Mesenteric fat pad (tissue), 1 donor: ENCODE results near the gene NME1. TPM values are rescaled to one million over a fixed set of nuclear protein-coding genes. Genes with fewer than 3 reads are reported as not detected.

Experiments
- DNase-seq: peaks from one replicate; pipeline ENCODE4 v3.0.0-alpha.2; 2020; ENCODE audit warnings: low spot score
- total RNA-seq: library from RNA; stranded (reverse); fragmentation: NEBNext Ultra II Directional; extraction: Animal tissue kit (Norgen Biotek cat#: 25700); gene quantifications from one replicate; pipeline ENCODE4 v1.2.1, GENCODE V29; 2021
- donor health status: DM: yes; HTN: yes; CAD: no.

The NME1 gene
- total RNA-seq, 1 donor from 2014 or later, result 118 TPM

GRCh38 chr17:51189162-51189561, 35.8 kb downstream of the NME1 start:
- DNase-seq, result no peak

GRCh38 chr17:51189628-51190027, 36.3 kb downstream of the NME1 start:
- DNase-seq, result no peak

- no peak for DNase-seq
Observed at GRCh38 chr17:51191895-51192294, 38.5 kb downstream of the NME1 start.

GRCh38 chr17:51197754-51198153, 44.4 kb downstream of the NME1 start:
- DNase-seq, result no peak

- no peak for DNase-seq
Observed at GRCh38 chr17:51200295-51200694, 46.9 kb downstream of the NME1 start.

- DNase-seq, result no peak
Observed at GRCh38 chr17:51200846-51201245, 47.5 kb downstream of the NME1 start.

GRCh38 chr17:51203838-51204237, 50.5 kb downstream of the NME1 start:
- DNase-seq, result no peak

Other genes with a start within 250 kb of the NME1 start
- gene SPAG9, start 32.7 kb upstream of the NME1 start, total RNA-seq, result 99.6 TPM
- gene NME2, start 12.9 kb downstream of the NME1 start, total RNA-seq, result 508 TPM
- 9.3 TPM for gene MBTD1, start 106.5 kb downstream of the NME1 start, total RNA-seq
- 21.5 TPM for gene UTP18, start 107.0 kb downstream of the NME1 start, total RNA-seq